Raji (cell line): ENCODE measurements around the gene SCN8A.

ENCODE experiments used
- POLR2A ChIP-seq: IDR thresholded peaks from 2 replicates; pipeline ENCODE4 v1.6.1; 2011; ENCODE audit warnings: low read depth, low read length, control low read depth; ENCODE audit not compliant: insufficient read depth

SCN8A gene

GRCh38 chr12:51591016-51591901 lies at the start of gene SCN8A:
SCN8A (plus strand) TSS chr12:51591233; CDS start chr12:51662818, 71,585 bp downstream.
- no peak for TF ChIP-seq POLR2A

- TF ChIP-seq POLR2A, result no peak
Measured at GRCh38 chr12:51546097-51546496, 44.9 kb upstream of the SCN8A start.

DNA sequence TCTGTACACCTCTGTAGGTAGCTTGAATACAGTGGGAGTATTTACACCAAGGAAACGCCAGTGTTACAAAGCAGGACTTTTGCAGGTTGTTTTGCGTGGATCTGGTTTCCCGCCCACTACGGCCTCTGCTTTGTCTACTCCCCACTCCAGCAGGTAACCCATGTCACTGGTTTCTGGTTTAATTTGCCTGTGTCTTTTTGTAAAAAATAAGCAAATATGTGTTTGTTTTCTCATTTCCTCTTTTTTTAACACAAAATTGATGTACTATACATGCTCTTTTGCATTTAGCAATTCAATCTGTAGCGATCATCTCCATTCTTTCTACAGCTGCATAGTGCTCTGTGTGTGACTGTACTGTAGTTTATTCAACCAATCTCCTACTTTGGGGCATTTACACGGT lies 43.4 kb upstream of the SCN8A start:
- TF ChIP-seq POLR2A, result no peak

- TF ChIP-seq POLR2A, result no peak
Measured at GRCh38 chr12:51548241-51548640, 42.8 kb upstream of the SCN8A start.

- TF ChIP-seq POLR2A, result no peak
Measured at GRCh38 chr12:51549637-51550036, 41.4 kb upstream of the SCN8A start.

GRCh38 chr12:51579321-51579850 lies 11.6 kb upstream of the SCN8A start:
- no peak for TF ChIP-seq POLR2A

DNA sequence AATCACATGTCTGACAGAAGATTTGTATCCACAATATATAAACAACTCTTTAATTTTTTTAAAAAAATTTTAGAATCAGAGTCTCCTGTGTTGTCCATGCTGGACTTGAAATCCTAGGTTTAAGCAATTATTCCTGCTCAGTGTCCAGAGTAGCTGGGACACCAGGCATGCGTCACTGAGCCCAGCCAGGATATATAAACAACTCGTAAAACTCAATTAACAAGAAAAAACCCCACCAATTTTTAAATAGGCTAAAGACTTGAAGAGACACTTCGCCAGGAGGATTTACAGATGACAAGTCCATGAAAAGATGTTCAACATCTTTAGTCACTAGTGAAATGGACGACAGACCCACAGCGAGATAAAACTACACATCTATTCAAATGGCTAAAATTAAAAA lies 2.0 kb upstream of the SCN8A start:
- no peak for TF ChIP-seq POLR2A

DNA sequence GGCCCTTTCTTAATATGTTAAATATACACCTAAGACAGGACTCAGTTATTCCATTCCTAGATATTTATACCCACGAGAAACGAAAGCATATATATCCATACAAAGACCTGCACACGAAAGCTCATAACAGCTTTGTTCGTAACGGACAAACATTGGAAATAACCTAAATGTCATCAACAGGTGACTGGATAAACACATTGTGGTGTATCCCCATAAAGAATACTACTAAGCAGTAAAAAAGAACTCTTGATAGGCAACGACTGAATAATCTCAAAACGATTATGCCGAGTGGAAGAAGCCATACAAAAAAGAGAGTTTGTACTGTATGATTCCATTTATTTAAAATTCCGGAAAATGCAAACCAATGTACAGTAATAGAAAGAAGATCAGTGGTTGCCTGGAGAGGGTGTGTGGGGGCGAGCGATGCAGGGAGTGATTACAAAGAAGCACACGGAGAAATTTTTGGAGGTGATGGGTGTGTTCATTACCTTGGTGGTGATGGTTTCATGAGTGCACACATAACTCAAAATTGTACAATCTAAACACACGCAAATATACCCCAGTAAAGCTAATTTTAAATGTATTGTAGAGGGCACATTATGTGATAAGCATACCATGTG lies 1.4 kb upstream of the SCN8A start:
- no peak for TF ChIP-seq POLR2A

GRCh38 chr12:51590347-51591015 lies 552 bp upstream of the SCN8A start:
- TF ChIP-seq POLR2A, result no peak

DNA sequence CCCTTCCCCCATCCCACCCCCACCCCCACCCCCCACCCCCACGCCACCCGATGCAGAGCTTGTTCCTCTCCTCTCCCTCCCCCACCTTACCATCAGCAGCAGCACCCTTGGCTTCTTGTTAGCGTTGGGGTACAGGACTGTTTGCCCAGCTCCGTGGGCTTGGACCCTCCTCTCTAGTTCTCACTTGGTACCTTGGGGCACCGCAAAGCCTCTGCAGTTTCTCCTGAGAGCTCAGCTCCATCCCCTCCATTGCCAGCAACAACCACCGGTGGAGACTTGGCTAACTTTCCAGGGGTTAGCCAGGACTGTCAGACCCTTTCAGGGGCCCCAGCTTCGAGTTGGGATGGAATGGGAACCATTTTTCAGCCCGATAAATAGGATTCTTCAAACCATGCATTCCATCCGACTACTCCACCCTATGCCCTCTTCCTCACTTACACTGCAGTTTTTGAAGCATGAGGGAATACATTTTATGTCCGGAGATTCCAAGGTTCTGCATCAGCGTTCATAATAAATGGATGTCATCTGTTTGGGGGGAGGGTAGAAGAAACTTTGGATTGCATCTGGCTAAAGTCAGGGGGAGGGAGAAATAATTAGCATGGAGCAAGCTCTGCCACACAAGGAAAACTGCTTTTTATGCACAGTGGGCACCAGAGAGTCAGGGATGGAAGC lies 1.1 kb downstream of the SCN8A start:
- TF ChIP-seq POLR2A, result no peak

DNA sequence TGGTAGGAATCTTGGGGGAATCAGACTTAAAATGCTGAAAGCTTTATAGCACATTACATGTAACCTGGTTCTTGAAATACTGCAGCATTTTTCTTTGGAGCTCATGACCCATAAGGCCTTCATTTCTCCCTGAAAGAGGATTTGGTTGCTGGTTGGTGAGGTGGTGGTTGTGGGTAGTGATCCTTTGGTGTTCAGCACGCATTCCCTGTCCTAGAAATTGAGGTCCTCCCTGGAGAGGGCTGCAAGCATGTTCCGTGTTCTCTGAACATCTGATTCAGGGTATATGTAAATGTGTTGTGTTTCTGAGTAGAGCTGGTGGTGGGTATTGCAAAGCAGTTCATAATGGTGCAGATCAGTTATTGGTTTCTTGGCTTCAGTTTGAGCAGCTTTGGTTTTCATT lies 2.0 kb downstream of the SCN8A start:
- no peak for TF ChIP-seq POLR2A

DNA sequence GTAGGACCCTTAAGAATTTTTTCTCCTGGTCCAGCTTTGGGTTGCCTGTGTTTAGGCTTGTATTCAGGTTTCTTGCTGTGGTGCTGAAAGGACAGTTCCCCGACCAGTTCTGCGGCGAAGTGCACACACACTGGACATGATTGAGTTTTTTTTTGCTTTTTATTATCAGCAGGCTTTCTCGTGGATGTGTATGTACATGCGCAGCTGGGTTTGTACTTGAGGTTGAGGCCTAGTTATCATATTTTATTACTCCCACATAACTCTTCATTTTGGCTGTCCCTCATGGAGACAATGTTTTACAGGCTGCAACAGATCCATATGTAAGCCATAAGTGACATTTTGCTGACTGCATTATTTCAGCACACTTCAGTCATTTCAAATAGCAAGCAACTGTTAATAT lies 2.5 kb downstream of the SCN8A start:
- no peak for TF ChIP-seq POLR2A

GRCh38 chr12:51598156-51598555 lies 7.1 kb downstream of the SCN8A start:
- TF ChIP-seq POLR2A, result no peak

DNA sequence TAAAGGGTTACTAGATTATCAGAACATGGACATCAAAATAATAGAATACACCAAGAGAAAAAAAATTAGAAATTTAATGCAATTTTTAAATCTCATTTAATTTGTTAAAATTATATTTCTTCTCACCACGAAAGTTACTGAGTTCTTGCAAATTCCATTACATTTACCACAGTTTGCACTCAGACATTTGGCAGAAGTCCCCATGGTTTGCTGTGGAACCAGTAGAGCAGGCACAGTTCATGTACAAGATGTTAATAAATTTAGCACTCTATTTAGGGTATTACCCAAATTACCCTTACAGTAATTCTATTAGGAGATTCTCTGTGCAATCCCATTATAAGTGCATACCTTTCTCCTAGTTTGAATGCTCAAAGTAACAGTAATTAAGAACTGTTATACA lies 9.7 kb downstream of the SCN8A start:
- TF ChIP-seq POLR2A, result no peak

- no peak for TF ChIP-seq POLR2A
Measured at GRCh38 chr12:51601241-51601640, 10.2 kb downstream of the SCN8A start.
